ENCODE results near the gene ACACB. TPM values are rescaled to one million over a fixed set of nuclear protein-coding genes. Genes with fewer than 3 reads are reported as not detected.

The ACACB gene
- 2.6 and 3.4 TPM in 2 replicates for total RNA-seq

GRCh38 chr12:109115758-109116610, at the start of gene ACACB:
Gene ACACB, plus strand, starts transcription at chr12:109116587. Its CDS starts 22,819 bp downstream, at chr12:109139406.

GRCh38 chr12:109093022-109093918, 23.1 kb upstream of the ACACB start, which contains the start of gene ALKBH2:
Gene ALKBH2, minus strand, starts transcription at chr12:109093472. Its CDS starts 686 bp downstream, at chr12:109092786.

GRCh38 chr12:109097435-109098182, 18.8 kb upstream of the ACACB start, which contains the start of gene UNG:
Gene UNG, plus strand, starts transcription at chr12:109097597. Its CDS starts 83 bp downstream, at chr12:109097680.

GRCh38 chr12:109308534-109309380, 192.4 kb downstream of the ACACB start, which contains the start of gene FOXN4:
Gene FOXN4, minus strand, starts transcription at chr12:109309284. Its CDS starts 963 bp downstream, at chr12:109308321.

Other genes starting within 250 kb of the ACACB start
- gene DAO, start 236.5 kb upstream of the ACACB start, total RNA-seq = not detected in 2 replicates
- not detected in 2 replicates for gene SVOP, start 95.5 kb upstream of the ACACB start, total RNA-seq
- 11.1 and 12.1 TPM in 2 replicates for gene USP30, start 64.0 kb upstream of the ACACB start, total RNA-seq
- 18.0 and 23.7 TPM in 2 replicates for gene ALKBH2, start 23.1 kb upstream of the ACACB start, total RNA-seq
- 29.6 and 30.3 TPM in 2 replicates for gene UNG, start 19.0 kb upstream of the ACACB start, total RNA-seq
- gene FOXN4, start 192.7 kb downstream of the ACACB start, total RNA-seq = not detected in 2 replicates
- not detected in 2 replicates for gene MYO1H, start 231.3 kb downstream of the ACACB start, total RNA-seq